DLD1 (cell line): Measurements from ENCODE around the gene FEZ2.

ENCODE experiments used
- in situ Hi-C: cut with HindIII; loops from 2 replicates; pipeline ENCODE4 v1.10.0; 2017; ENCODE audit warnings: low sequenced_read_pairs

Gene FEZ2

GRCh38 chr2:36587556-36587955, 10.4 kb downstream of the FEZ2 start:
- in situ Hi-C loops: no loop called here

GRCh38 chr2:36587101-36587500, 10.9 kb downstream of the FEZ2 start:
- in situ Hi-C loops: no loop called here

GRCh38 chr2:36586672-36587071, 11.3 kb downstream of the FEZ2 start:
- in situ Hi-C loops: no loop called here

GRCh38 chr2:36584148-36584794, 13.7 kb downstream of the FEZ2 start:
- in situ Hi-C loops: no loop called here

- in situ Hi-C loops: no loop called here
Measured at GRCh38 chr2:36582951-36583350, 15.0 kb downstream of the FEZ2 start.

GRCh38 chr2:36582538-36582937, 15.4 kb downstream of the FEZ2 start:
- in situ Hi-C loops: no loop called here

- in situ Hi-C loops: no loop called here
Measured at GRCh38 chr2:36579297-36579664, 18.7 kb downstream of the FEZ2 start.

GRCh38 chr2:36578343-36579296, 19.3 kb downstream of the FEZ2 start:
- in situ Hi-C loops: no loop called here

GRCh38 chr2:36577884-36578283, 20.1 kb downstream of the FEZ2 start:
- in situ Hi-C loops: no loop called here

GRCh38 chr2:36574560-36574959, 23.4 kb downstream of the FEZ2 start:
- in situ Hi-C loops: no loop called here

- in situ Hi-C loops: no loop called here
Measured at GRCh38 chr2:36573165-36573564, 24.8 kb downstream of the FEZ2 start.

- in situ Hi-C loops: no loop called here
Measured at GRCh38 chr2:36572719-36573059, 25.3 kb downstream of the FEZ2 start.

GRCh38 chr2:36572054-36572718, 25.8 kb downstream of the FEZ2 start:
- in situ Hi-C loops: no loop called here

GRCh38 chr2:36570416-36570815, 27.6 kb downstream of the FEZ2 start:
- in situ Hi-C loops: no loop called here

- in situ Hi-C loops: no loop called here
Measured at GRCh38 chr2:36569267-36569856, 28.6 kb downstream of the FEZ2 start.

GRCh38 chr2:36568516-36569246, 29.3 kb downstream of the FEZ2 start:
- in situ Hi-C loops: no loop called here

- in situ Hi-C loops: no loop called here
Measured at GRCh38 chr2:36567711-36568408, 30.1 kb downstream of the FEZ2 start.

GRCh38 chr2:36566887-36567286, 31.1 kb downstream of the FEZ2 start:
- in situ Hi-C loops: no loop called here

GRCh38 chr2:36565712-36566111, 32.3 kb downstream of the FEZ2 start:
- in situ Hi-C loops: no loop called here

- in situ Hi-C loops: no loop called here
Measured at GRCh38 chr2:36564377-36564930, 33.5 kb downstream of the FEZ2 start.
